ENCODE data around the gene KCNB1.
A peak's percentile ranks its signal among the peaks of the same experiment; 100 is the strongest.

The KCNB1 gene

DNA sequence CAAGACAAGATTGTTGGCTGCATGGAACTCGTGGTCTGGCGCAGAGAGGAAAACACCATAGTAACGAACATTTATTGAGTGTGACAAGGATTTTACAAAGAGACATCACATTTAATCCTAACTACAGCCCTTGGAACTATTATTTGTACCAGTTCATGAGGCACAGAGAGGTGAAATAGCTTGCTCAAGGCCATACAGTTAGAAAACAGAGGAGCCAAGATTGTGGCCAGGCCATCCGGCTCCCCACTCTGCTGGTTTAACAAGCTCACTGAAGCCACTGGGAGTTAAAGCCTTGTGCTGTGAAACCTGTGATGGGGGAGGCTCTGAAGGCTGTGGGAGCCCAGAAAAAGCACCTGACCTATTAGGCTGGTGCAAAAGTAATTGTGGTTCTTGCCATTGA, 129.7 kb downstream of the KCNB1 start:
- 59% methylated on average over 4 of the region's 4 CpGs for WGBS
- no peak overlapping the region for H2AK5ac ChIP-seq (ENCODE audit: low read length, severe bottlenecking)
- no peaks in the 10 kb centered on the region for H3K9me3 ChIP-seq (ENCODE audit: control insufficient read depth, low read length)
- H2BK120ac ChIP-seq (ENCODE audit: low read depth, low read length), result no peak overlapping the region
- H3K14ac ChIP-seq (ENCODE audit: low read length in 2 of 2), result no peak overlapping the region
- no peak overlapping the region for H4K91ac ChIP-seq (ENCODE audit: low read length)
- H3K27ac ChIP-seq (ENCODE audit: low read length, poor library complexity, severe bottlenecking), result no peak overlapping the region
- H3K36me3 ChIP-seq (ENCODE audit: control insufficient read depth in 1 of 2, insufficient read depth in 2 of 2, low read depth in 1 of 2, low read length in 2 of 2), result no peaks in the 10 kb centered on the region
- no peak overlapping the region for H3K23ac ChIP-seq (ENCODE audit: low read length in 2 of 2)
- no peak overlapping the region for H4K8ac ChIP-seq (ENCODE audit: low read length)
- H3K27me3 ChIP-seq (ENCODE audit: control insufficient read depth in 1 of 2, insufficient read depth in 1 of 2, low read length in 2 of 2), result peaks cover 11 to 57% of the 10 kb centered on the region in 2 experiments
- H2AFZ ChIP-seq (ENCODE audit: low read depth, low read length), result no peak overlapping the region
- no peak overlapping the region for H3K9ac ChIP-seq (ENCODE audit: low read length)
- H3K4me3 ChIP-seq (ENCODE audit: insufficient read depth in 1 of 2, low read depth in 1 of 2, low read length in 2 of 2), result no peak overlapping the region
- H3K79me1 ChIP-seq (replicated peaks; ENCODE audit: low read length, poor library complexity, severe bottlenecking), result no peaks in the 10 kb centered on the region
- H3K4me2 ChIP-seq (ENCODE audit: low read length, poor library complexity, severe bottlenecking), result no peak overlapping the region
- H2BK12ac ChIP-seq (ENCODE audit: low read length in 2 of 2), result no peak overlapping the region
- H3K4me1 ChIP-seq (ENCODE audit: control insufficient read depth, insufficient read depth, low read depth, low read length), result peaks cover under 1% of the 10 kb centered on the region
- H2BK15ac ChIP-seq (ENCODE audit: low read depth, poor library complexity, severe bottlenecking), result no peak overlapping the region
- no peak overlapping the region for H2BK5ac ChIP-seq (ENCODE audit: low read depth, low read length, poor library complexity, severe bottlenecking)
- H3K18ac ChIP-seq (ENCODE audit: low read depth in 1 of 2, low read length in 2 of 2), result no peak overlapping the region
- no peak overlapping the region for H3K4ac ChIP-seq (ENCODE audit: low read depth in 1 of 2, low read length in 2 of 2)
- DNase-seq, result no peak

GRCh38 chr20:49351775-49352174, 130.7 kb downstream of the KCNB1 start:
- Histone ChIP-seq H3K9me3 (ENCODE audit: control insufficient read depth, low read length) (no peaks in the 10 kb centered on the region), H2BK5ac (ENCODE audit: low read depth, low read length, poor library complexity, severe bottlenecking) (no peak overlapping the region), H3K4me1 (ENCODE audit: control insufficient read depth, insufficient read depth, low read depth, low read length) (peaks cover 2% of the 10 kb centered on the region), H3K9ac (ENCODE audit: low read length) (no peak overlapping the region), H3K23ac (ENCODE audit: low read length in 2 of 2) (no peak overlapping the region), H3K27me3 (ENCODE audit: control insufficient read depth in 1 of 2, insufficient read depth in 1 of 2, low read length in 2 of 2) (peaks cover 7 to 58% of the 10 kb centered on the region in 2 experiments), H4K8ac (ENCODE audit: low read length) (no peak overlapping the region), H3K4me3 (ENCODE audit: insufficient read depth in 1 of 2, low read depth in 1 of 2, low read length in 2 of 2) (no peak overlapping the region), H4K91ac (ENCODE audit: low read length) (no peak overlapping the region), H3K36me3 (ENCODE audit: control insufficient read depth in 1 of 2, insufficient read depth in 2 of 2, low read depth in 1 of 2, low read length in 2 of 2) (no peaks in the 10 kb centered on the region), H2AK5ac (ENCODE audit: low read length, severe bottlenecking) (no peak overlapping the region), H3K4me2 (ENCODE audit: low read length, poor library complexity, severe bottlenecking) (no peak overlapping the region), H2AFZ (ENCODE audit: low read depth, low read length) (no peak overlapping the region), H3K79me1 (replicated peaks; ENCODE audit: low read length, poor library complexity, severe bottlenecking) (no peaks in the 10 kb centered on the region), H2BK12ac (ENCODE audit: low read length in 2 of 2) (no peak overlapping the region), H3K14ac (ENCODE audit: low read length in 2 of 2) (no peak overlapping the region), H3K27ac (ENCODE audit: low read length, poor library complexity, severe bottlenecking) (no peak overlapping the region), H2BK120ac (ENCODE audit: low read depth, low read length) (no peak overlapping the region), H2BK15ac (ENCODE audit: low read depth, poor library complexity, severe bottlenecking) (no peak overlapping the region), H3K4ac (ENCODE audit: low read depth in 1 of 2, low read length in 2 of 2) (no peak overlapping the region), H3K18ac (ENCODE audit: low read depth in 1 of 2, low read length in 2 of 2) (no peak overlapping the region)
- no peak for DNase-seq
- WGBS, result 76% methylated on average over 4 of the region's 4 CpGs

- Histone ChIP-seq H2BK5ac (ENCODE audit: low read depth, low read length, poor library complexity, severe bottlenecking) (no peak overlapping the region), H4K91ac (ENCODE audit: low read length) (no peak overlapping the region), H2BK12ac (ENCODE audit: low read length in 2 of 2) (no peak overlapping the region), H3K27me3 (ENCODE audit: control insufficient read depth in 1 of 2, insufficient read depth in 1 of 2, low read length in 2 of 2) (peaks cover 3 to 54% of the 10 kb centered on the region in 2 experiments), H3K27ac (ENCODE audit: low read length, poor library complexity, severe bottlenecking) (no peak overlapping the region), H3K79me1 (replicated peaks; ENCODE audit: low read length, poor library complexity, severe bottlenecking) (no peaks in the 10 kb centered on the region), H3K4ac (ENCODE audit: low read depth in 1 of 2, low read length in 2 of 2) (no peak overlapping the region), H3K9ac (ENCODE audit: low read length) (peak overlapping the region; percentile 43), H2BK15ac (ENCODE audit: low read depth, poor library complexity, severe bottlenecking) (no peak overlapping the region), H3K4me2 (ENCODE audit: low read length, poor library complexity, severe bottlenecking) (no peak overlapping the region), H3K4me3 (ENCODE audit: insufficient read depth in 1 of 2, low read depth in 1 of 2, low read length in 2 of 2) (no peak overlapping the region), H3K36me3 (ENCODE audit: control insufficient read depth in 1 of 2, insufficient read depth in 2 of 2, low read depth in 1 of 2, low read length in 2 of 2) (no peaks in the 10 kb centered on the region), H2AK5ac (ENCODE audit: low read length, severe bottlenecking) (no peak overlapping the region), H3K9me3 (ENCODE audit: control insufficient read depth, low read length) (no peaks in the 10 kb centered on the region), H3K4me1 (ENCODE audit: control insufficient read depth, insufficient read depth, low read depth, low read length) (peaks cover 10% of the 10 kb centered on the region), H2BK120ac (ENCODE audit: low read depth, low read length) (no peak overlapping the region), H4K8ac (ENCODE audit: low read length) (no peak overlapping the region), H3K14ac (ENCODE audit: low read length in 2 of 2) (no peak overlapping the region), H2AFZ (ENCODE audit: low read depth, low read length) (no peak overlapping the region), H3K23ac (ENCODE audit: low read length in 2 of 2) (no peak overlapping the region), H3K18ac (ENCODE audit: low read depth in 1 of 2, low read length in 2 of 2) (no peak overlapping the region)
- no peak for DNase-seq
- 90% methylated on average over 3 of the region's 3 CpGs for WGBS
These were observed 132.7 kb downstream of the KCNB1 start for GRCh38 chr20:49349694-49350252.

- Histone ChIP-seq H3K4me2 (ENCODE audit: low read length, poor library complexity, severe bottlenecking) (no peak overlapping the region), H3K79me1 (replicated peaks; ENCODE audit: low read length, poor library complexity, severe bottlenecking) (no peaks in the 10 kb centered on the region), H2AK5ac (ENCODE audit: low read length, severe bottlenecking) (no peak overlapping the region), H3K14ac (ENCODE audit: low read length in 2 of 2) (no peak overlapping the region), H3K9ac (ENCODE audit: low read length) (no peak overlapping the region), H2BK5ac (ENCODE audit: low read depth, low read length, poor library complexity, severe bottlenecking) (no peak overlapping the region), H4K91ac (ENCODE audit: low read length) (no peak overlapping the region), H3K23ac (ENCODE audit: low read length in 2 of 2) (no peak overlapping the region), H2BK12ac (ENCODE audit: low read length in 2 of 2) (no peak overlapping the region), H3K36me3 (ENCODE audit: control insufficient read depth in 1 of 2, insufficient read depth in 2 of 2, low read depth in 1 of 2, low read length in 2 of 2) (no peaks in the 10 kb centered on the region), H2AFZ (ENCODE audit: low read depth, low read length) (no peak overlapping the region), H3K4ac (ENCODE audit: low read depth in 1 of 2, low read length in 2 of 2) (no peak overlapping the region), H3K9me3 (ENCODE audit: control insufficient read depth, low read length) (no peaks in the 10 kb centered on the region), H3K4me1 (ENCODE audit: control insufficient read depth, insufficient read depth, low read depth, low read length) (peaks cover 14% of the 10 kb centered on the region), H4K8ac (ENCODE audit: low read length) (no peak overlapping the region), H2BK15ac (ENCODE audit: low read depth, poor library complexity, severe bottlenecking) (no peak overlapping the region), H3K27me3 (ENCODE audit: control insufficient read depth in 1 of 2, insufficient read depth in 1 of 2, low read length in 2 of 2) (peaks cover 3 to 52% of the 10 kb centered on the region in 2 experiments), H3K4me3 (ENCODE audit: insufficient read depth in 1 of 2, low read depth in 1 of 2, low read length in 2 of 2) (no peak overlapping the region), H2BK120ac (ENCODE audit: low read depth, low read length) (no peak overlapping the region), H3K27ac (ENCODE audit: low read length, poor library complexity, severe bottlenecking) (no peak overlapping the region), H3K18ac (ENCODE audit: low read depth in 1 of 2, low read length in 2 of 2) (no peak overlapping the region)
- no peak for DNase-seq
- WGBS, result 98% methylated on average over 1 of the region's 1 CpG
These were observed 133.4 kb downstream of the KCNB1 start for GRCh38 chr20:49349078-49349477.
